Calu3 (cell line): ENCODE measurements around the gene RGS3. TPM values are rescaled to one million over a fixed set of nuclear protein-coding genes. Genes with fewer than 3 reads are reported as not detected.
"Not testable (repeated sequence)": the region's sequence is repeated elsewhere in the genome, so short reads cannot be mapped to it uniquely, and the experiment has no call there.

ENCODE experiments used
- BruUV-seq: library from RNA; stranded (reverse); fragments of 400-500 nt; replicated peaks from 2 replicates; lab custom pipeline; 2021; lab: Mats Ljungman, UMichigan
- CTCF ChIA-PET: fragments of 300-600 bp; sonication (Branson Sonifier 250); formaldehyde crosslinking; loops from one replicate; lab custom pipeline; 2022; ENCODE audit warnings: antibody characterized with exemption; lab: Charles Lee
- DNase-seq: peaks from one replicate; pipeline ENCODE4 v3.0.0; 2022
- H3K27ac Mint-ChIP-seq: one replicate; pipeline ENCODE4 v1.8.0; 2022; ENCODE audit warnings: mixed read lengths; ENCODE audit not compliant: unreplicated experiment
- H3K27me3 Mint-ChIP-seq: one replicate; pipeline ENCODE4 v1.8.0; 2022; ENCODE audit warnings: mixed read lengths; ENCODE audit not compliant: unreplicated experiment
- H3K36me3 Mint-ChIP-seq: one replicate; pipeline ENCODE4 v1.8.0; 2022; ENCODE audit warnings: mild to moderate bottlenecking, moderate library complexity, mixed read lengths; ENCODE audit not compliant: insufficient read depth, unreplicated experiment
- H3K4me1 Mint-ChIP-seq: one replicate; pipeline ENCODE4 v1.8.0; 2022; ENCODE audit warnings: mild to moderate bottlenecking, low read depth, mixed read lengths; ENCODE audit not compliant: unreplicated experiment
- H3K4me3 Mint-ChIP-seq: one replicate; pipeline ENCODE4 v1.8.0; 2022; ENCODE audit warnings: mild to moderate bottlenecking, low read depth, moderate library complexity, mixed read lengths; ENCODE audit not compliant: unreplicated experiment
- H3K9me3 Mint-ChIP-seq: one replicate; pipeline ENCODE4 v1.8.0; 2022; ENCODE audit warnings: low read depth, mixed read lengths; ENCODE audit not compliant: unreplicated experiment
- CTCF ChIP-seq: fragments of 200-600 bp; IDR thresholded peaks from one replicate; pipeline ENCODE4 v1.8.0; 2022; ENCODE audit warnings: antibody characterized with exemption; ENCODE audit not compliant: unreplicated experiment
- intact Hi-C: fragments of 100-400 bp; cut with micrococcal nuclease; formaldehyde crosslinking; loops from one replicate; pipeline ENCODE4 v1.10.0; 2022; ENCODE audit not compliant: unreplicated experiment
- total RNA-seq: library from RNA; stranded (reverse); gene quantifications from 2 replicates; pipeline ENCODE4 v1.2.3, GENCODE V29; 2022

The RGS3 gene
- total RNA-seq, 1 experiment from 2014 or later: 61.8 TPM

- intact Hi-C loops: no loop called here
- H3K9me3 Mint-ChIP-seq: no peaks in the 10 kb centered on the region
- H3K27me3 Mint-ChIP-seq: peaks cover 36% of the 10 kb centered on the region
- H3K36me3 Mint-ChIP-seq: no peaks in the 10 kb centered on the region
- H3K4me3 Mint-ChIP-seq: no peak overlapping the region
- CTCF ChIA-PET: interaction anchor here (0.7 to 0.8 kb wide), 2 partner anchors 58 to 227 kb away, joined by 3 read pairs; no protein-coding TSS in a partner anchor
- H3K4me1 Mint-ChIP-seq: no peaks in the 10 kb centered on the region
- DNase-seq: no peak
- BruUV-seq: no TSS peak
- no peak for TF ChIP-seq CTCF
- no peak overlapping the region for H3K27ac Mint-ChIP-seq
These were observed 32.3 kb upstream of the RGS3 start for GRCh38 chr9:113431191-113431590.

GRCh38 chr9:113436728-113437515 is 26.6 kb upstream of the RGS3 start:
- no peaks in the 10 kb centered on the region for H3K9me3 Mint-ChIP-seq
- H3K4me1 Mint-ChIP-seq: no peaks in the 10 kb centered on the region
- no peak for DNase-seq
- TF ChIP-seq CTCF: no peak
- intact Hi-C loops: no loop called here
- H3K36me3 Mint-ChIP-seq: no peaks in the 10 kb centered on the region
- H3K27me3 Mint-ChIP-seq: peaks cover 24% of the 10 kb centered on the region
- no peak overlapping the region for H3K4me3 Mint-ChIP-seq
- no TSS peak for BruUV-seq
- CTCF ChIA-PET: no interaction called here
- H3K27ac Mint-ChIP-seq: no peak overlapping the region

GRCh38 chr9:113437716-113438115 is 25.8 kb upstream of the RGS3 start:
- H3K4me3 Mint-ChIP-seq, intact Hi-C loops, CTCF ChIA-PET, H3K36me3 Mint-ChIP-seq, H3K9me3 Mint-ChIP-seq, H3K4me1 Mint-ChIP-seq, H3K27ac Mint-ChIP-seq, BruUV-seq, DNase-seq: not testable (repeated sequence)
- peaks cover 22% of the 10 kb centered on the region for H3K27me3 Mint-ChIP-seq

- no TSS peak for BruUV-seq
- H3K27ac Mint-ChIP-seq: no peak overlapping the region
- no peak overlapping the region for H3K4me3 Mint-ChIP-seq
- H3K4me1 Mint-ChIP-seq: no peaks in the 10 kb centered on the region
- no peaks in the 10 kb centered on the region for H3K9me3 Mint-ChIP-seq
- CTCF ChIA-PET: no interaction called here
- H3K36me3 Mint-ChIP-seq: no peaks in the 10 kb centered on the region
- no peaks in the 10 kb centered on the region for H3K27me3 Mint-ChIP-seq
- intact Hi-C loops: no loop called here
- no peak for DNase-seq
- TF ChIP-seq CTCF: no peak
These were observed 18.8 kb upstream of the RGS3 start for GRCh38 chr9:113444736-113445135.

GRCh38 chr9:113446323-113446740 is 17.2 kb upstream of the RGS3 start:
- no TSS peak for BruUV-seq
- no peaks in the 10 kb centered on the region for H3K27me3 Mint-ChIP-seq
- DNase-seq: no peak
- no peak overlapping the region for H3K27ac Mint-ChIP-seq
- H3K36me3 Mint-ChIP-seq: no peaks in the 10 kb centered on the region
- no peak for TF ChIP-seq CTCF
- H3K4me1 Mint-ChIP-seq: no peaks in the 10 kb centered on the region
- CTCF ChIA-PET: interaction anchor here (0.8 to 1.9 kb wide), 5 partner anchors 9 to 211 kb away, joined by 3 to 40 read pairs (median 4); no protein-coding TSS in a partner anchor
- no peak overlapping the region for H3K4me3 Mint-ChIP-seq
- H3K9me3 Mint-ChIP-seq: no peaks in the 10 kb centered on the region
- intact Hi-C loops: loop anchor here (2.0 kb wide), 2 partner anchors 144 to 208 kb away; no protein-coding TSS in a partner anchor
